OCI-LY7 (cell line): ENCODE results near the gene MUC4. TPM values are rescaled to one million over a fixed set of nuclear protein-coding genes. Genes with fewer than 3 reads are reported as not detected.

Experiments
- BruUV-seq: library from RNA; stranded (reverse); fragments of 400-500 nt; replicated peaks from 2 replicates; lab custom pipeline; 2021; lab: Mats Ljungman, UMichigan
- CTCF ChIA-PET: fragments of 300-600 bp; sonication (Branson Sonifier 250); formaldehyde crosslinking; loops from one replicate; lab custom pipeline; 2022; ENCODE audit warnings: antibody characterized with exemption; ENCODE audit not compliant: unreplicated experiment; lab: Charles Lee
- POLR2A ChIA-PET: fragments of 300-600 bp; sonication (Branson Sonifier 250); formaldehyde crosslinking; loops from one replicate; lab custom pipeline; 2022; ENCODE audit warnings: antibody characterized with exemption; lab: Charles Lee
- DNase-seq: peaks from one replicate; pipeline ENCODE4 v3.0.0-alpha.2; 2015; ENCODE audit warnings: low spot score
- H2AFZ ChIP-seq: fragments of 200-600 bp; sonication (generic), shearing (Covaris generic); 2 replicates; pipeline ENCODE4 v1.6.1; 2014; ENCODE audit warnings: mild to moderate bottlenecking, antibody characterized with exemption, low read length, moderate library complexity
- H3K27ac ChIP-seq: fragments of 200-600 bp; sonication (generic); 2 replicates; pipeline ENCODE4 v1.5.1; 2014; ENCODE audit warnings: mixed run types, low read depth, mild to moderate bottlenecking, moderate library complexity, low read length, inconsistent platforms; ENCODE audit not compliant: poor library complexity, severe bottlenecking
- H3K36me3 ChIP-seq: fragments of 200-600 bp; sonication (generic); 2 replicates; pipeline ENCODE4 v1.6.1; 2014; ENCODE audit warnings: mild to moderate bottlenecking, antibody characterized with exemption, low read length, moderate library complexity, mixed read lengths; ENCODE audit not compliant: insufficient read depth
- H3K4me1 ChIP-seq: fragments of 200-600 bp; sonication (generic); 2 replicates; pipeline ENCODE4 v1.5.1; 2014; ENCODE audit warnings: mild to moderate bottlenecking, low read length; ENCODE audit not compliant: insufficient read depth, poor library complexity, severe bottlenecking
- H3K4me2 ChIP-seq: fragments of 200-600 bp; sonication (generic); 2 replicates; pipeline ENCODE4 v1.6.1; 2014; ENCODE audit warnings: mild to moderate bottlenecking, low read length
- H3K4me3 ChIP-seq: fragments of 200-600 bp; sonication (generic); 2 replicates; pipeline ENCODE4 v1.5.1; 2014; ENCODE audit warnings: mild to moderate bottlenecking, low read depth, low read length; ENCODE audit not compliant: poor library complexity, severe bottlenecking
- H3K79me2 ChIP-seq: fragments of 200-600 bp; sonication (generic); 2 replicates; pipeline ENCODE4 v1.6.1; 2016; ENCODE audit warnings: low read depth, mild to moderate bottlenecking, low read length, moderate library complexity, mixed read lengths; ENCODE audit not compliant: insufficient read depth
- H3K9me2 ChIP-seq: fragments of 200-600 bp; sonication (generic); 2 replicates; pipeline ENCODE4 v1.6.1; 2016; ENCODE audit warnings: mild to moderate bottlenecking, low read length, mixed read lengths; ENCODE audit not compliant: insufficient read depth
- H3K9me3 ChIP-seq: fragments of 200-600 bp; sonication (generic); 2 replicates; pipeline ENCODE4 v1.6.1; 2014; ENCODE audit warnings: mild to moderate bottlenecking, mixed run types, low read length, mixed read lengths
- H4K20me1 ChIP-seq: fragments of 200-600 bp; sonication (generic); 2 replicates; pipeline ENCODE4 v1.6.1; 2014; ENCODE audit warnings: mild to moderate bottlenecking, antibody characterized with exemption, low read length, moderate library complexity, mixed read lengths; ENCODE audit not compliant: insufficient read depth
- CTCF ChIP-seq: fragments of 200-600 bp; sonication (generic); conservative IDR thresholded peaks from 2 replicates; pipeline ENCODE4 v1.5.1; 2014; ENCODE audit warnings: mild to moderate bottlenecking, antibody characterized with exemption, low read length, moderate library complexity, mixed read lengths
- EZH2phosphoT487 ChIP-seq: fragments of 200-600 bp; sonication (generic); IDR thresholded peaks from 2 replicates; pipeline ENCODE4 v1.6.1; 2018; ENCODE audit warnings: low read depth, borderline replicate concordance, mild to moderate bottlenecking, mixed run types, antibody characterized with exemption, low read length, moderate library complexity, mixed read lengths
- intact Hi-C: fragments of 100-400 bp; cut with micrococcal nuclease; formaldehyde crosslinking; loops from one replicate; pipeline ENCODE4 v1.10.0; 2022; ENCODE audit not compliant: unreplicated experiment
- total RNA-seq, 2 experiments: library from RNA; depleted of rRNA in 1 of 2; stranded (reverse); fragments of >200 nt in 1 of 2; shearing (Covaris generic) in 1 of 2; gene quantifications; 2 replicates each; pipeline ENCODE4 v1.2.3, GENCODE V29; 2014 to 2022

MUC4 gene
- total RNA-seq, 2 experiments from 2014 or later: 0.03 to 0.42 TPM

GRCh38 chr3:195769551-195769950, 42.2 kb downstream of the MUC4 start:
- TF ChIP-seq EZH2phosphoT487 (no peak), CTCF (no peak)
- ChIA-PET CTCF (no interaction called here), POLR2A (no interaction called here)
- no peaks in the 10 kb centered on the region for H3K4me1 ChIP-seq
- H3K9me2 ChIP-seq: no peaks in the 10 kb centered on the region
- no peaks in the 10 kb centered on the region for H3K36me3 ChIP-seq
- H4K20me1 ChIP-seq: no peaks in the 10 kb centered on the region
- BruUV-seq: no TSS peak
- intact Hi-C loops: loop anchor here (5.0 kb wide), 1 partner anchor 83 kb away; no protein-coding TSS in a partner anchor
- no peak for DNase-seq
- H3K9me3 ChIP-seq: no peaks in the 10 kb centered on the region
- H3K4me2 ChIP-seq: no peak overlapping the region
- H3K79me2 ChIP-seq: no peaks in the 10 kb centered on the region
- H3K27ac ChIP-seq: no peak overlapping the region
- no peak overlapping the region for H2AFZ ChIP-seq
- no peak overlapping the region for H3K4me3 ChIP-seq

- TF ChIP-seq CTCF (no peak), EZH2phosphoT487 (no peak)
- H3K9me2 ChIP-seq: no peaks in the 10 kb centered on the region
- no peaks in the 10 kb centered on the region for H3K9me3 ChIP-seq
- ChIA-PET CTCF (no interaction called here), POLR2A (no interaction called here)
- H3K79me2 ChIP-seq: no peaks in the 10 kb centered on the region
- no TSS peak for BruUV-seq
- no peaks in the 10 kb centered on the region for H3K4me1 ChIP-seq
- no peak overlapping the region for H3K4me3 ChIP-seq
- H3K27ac ChIP-seq: no peak overlapping the region
- H3K36me3 ChIP-seq: no peaks in the 10 kb centered on the region
- H4K20me1 ChIP-seq: no peaks in the 10 kb centered on the region
- no peak overlapping the region for H3K4me2 ChIP-seq
- intact Hi-C loops: loop anchor here (5.0 kb wide), 1 partner anchor 83 kb away; no protein-coding TSS in a partner anchor
- no peak for DNase-seq
- no peak overlapping the region for H2AFZ ChIP-seq
Measured at GRCh38 chr3:195768831-195769303, 42.9 kb downstream of the MUC4 start.

- no TSS peak for BruUV-seq
- TF ChIP-seq CTCF: no peak
- no peak for TF ChIP-seq EZH2phosphoT487
- no peak overlapping the region for H3K4me3 ChIP-seq
- H4K20me1 ChIP-seq: no peaks in the 10 kb centered on the region
- H3K79me2 ChIP-seq: no peaks in the 10 kb centered on the region
- no peak for DNase-seq
- H2AFZ ChIP-seq: no peak overlapping the region
- no peak overlapping the region for H3K4me2 ChIP-seq
- ChIA-PET CTCF (no interaction called here), POLR2A (no interaction called here)
- no peaks in the 10 kb centered on the region for H3K9me3 ChIP-seq
- H3K4me1 ChIP-seq: no peaks in the 10 kb centered on the region
- H3K9me2 ChIP-seq: no peaks in the 10 kb centered on the region
- H3K27ac ChIP-seq: no peak overlapping the region
- intact Hi-C loops: loop anchor here (5.0 kb wide), 1 partner anchor 84 kb away; no protein-coding TSS in a partner anchor
- no peaks in the 10 kb centered on the region for H3K36me3 ChIP-seq
Measured at GRCh38 chr3:195768414-195768813, 43.3 kb downstream of the MUC4 start.
